NCI-H1092 treated with DMSO at 0.1 percent for 48 hours (cell line): ENCODE measurements around the gene WDR45.

Experiments used
- DNase-seq: peaks from one replicate; lab custom pipeline; 2025; lab: John Stamatoyannopoulos, UW

WDR45 gene

GRCh38 chrX:49073601-49074575 is 5.8 kb downstream of the WDR45 start, which contains the start of gene PRAF2:
PRAF2 (minus strand) TSS chrX:49074002; CDS start chrX:49073987, 15 bp downstream.
- DNase-seq: peak; percentile 93

GRCh38 chrX:49072712-49073095 is 7.0 kb downstream of the WDR45 start:
- DNase-seq: no peak

GRCh38 chrX:49071877-49072711 is 7.6 kb downstream of the WDR45 start:
- no peak for DNase-seq

GRCh38 chrX:49070988-49071387 is 8.7 kb downstream of the WDR45 start:
- no peak for DNase-seq

GRCh38 chrX:49069038-49069437 is 10.6 kb downstream of the WDR45 start:
- DNase-seq: no peak

- no peak for DNase-seq
Observed at GRCh38 chrX:49067285-49068120, 12.2 kb downstream of the WDR45 start.

- no peak for DNase-seq
Observed at GRCh38 chrX:49066690-49067089, 13.0 kb downstream of the WDR45 start.

GRCh38 chrX:49066278-49066677 is 13.4 kb downstream of the WDR45 start:
- no peak for DNase-seq

- DNase-seq: no peak
Observed at GRCh38 chrX:49064735-49065134, 15.0 kb downstream of the WDR45 start.

GRCh38 chrX:49064303-49064702 is 15.4 kb downstream of the WDR45 start:
- no peak for DNase-seq

- DNase-seq: no peak
Observed at GRCh38 chrX:49063715-49064114, 16.0 kb downstream of the WDR45 start.

- no peak for DNase-seq
Observed at GRCh38 chrX:49061916-49062315, 17.8 kb downstream of the WDR45 start.

- no peak for DNase-seq
Observed at GRCh38 chrX:49061490-49061889, 18.2 kb downstream of the WDR45 start.

GRCh38 chrX:49060914-49061313 is 18.8 kb downstream of the WDR45 start:
- no peak for DNase-seq

GRCh38 chrX:49059681-49060085 is 20.0 kb downstream of the WDR45 start:
- no peak for DNase-seq

GRCh38 chrX:49059201-49059600 is 20.5 kb downstream of the WDR45 start:
- no peak for DNase-seq

- no peak for DNase-seq
Observed at GRCh38 chrX:49058794-49059193, 20.9 kb downstream of the WDR45 start, which contains the start of gene CCDC120. CCDC120 (plus strand) TSS chrX:49058999; CDS start chrX:49062042, 3,043 bp downstream.

GRCh38 chrX:49054073-49054762 is 25.5 kb downstream of the WDR45 start:
- no peak for DNase-seq

- DNase-seq: peak; percentile 87
Observed at GRCh38 chrX:49053223-49054072, 26.2 kb downstream of the WDR45 start.

- no peak for DNase-seq
Observed at GRCh38 chrX:49043987-49044281, 35.8 kb downstream of the WDR45 start.
